ENCODE results near the gene IQSEC1.

The IQSEC1 gene

DNA sequence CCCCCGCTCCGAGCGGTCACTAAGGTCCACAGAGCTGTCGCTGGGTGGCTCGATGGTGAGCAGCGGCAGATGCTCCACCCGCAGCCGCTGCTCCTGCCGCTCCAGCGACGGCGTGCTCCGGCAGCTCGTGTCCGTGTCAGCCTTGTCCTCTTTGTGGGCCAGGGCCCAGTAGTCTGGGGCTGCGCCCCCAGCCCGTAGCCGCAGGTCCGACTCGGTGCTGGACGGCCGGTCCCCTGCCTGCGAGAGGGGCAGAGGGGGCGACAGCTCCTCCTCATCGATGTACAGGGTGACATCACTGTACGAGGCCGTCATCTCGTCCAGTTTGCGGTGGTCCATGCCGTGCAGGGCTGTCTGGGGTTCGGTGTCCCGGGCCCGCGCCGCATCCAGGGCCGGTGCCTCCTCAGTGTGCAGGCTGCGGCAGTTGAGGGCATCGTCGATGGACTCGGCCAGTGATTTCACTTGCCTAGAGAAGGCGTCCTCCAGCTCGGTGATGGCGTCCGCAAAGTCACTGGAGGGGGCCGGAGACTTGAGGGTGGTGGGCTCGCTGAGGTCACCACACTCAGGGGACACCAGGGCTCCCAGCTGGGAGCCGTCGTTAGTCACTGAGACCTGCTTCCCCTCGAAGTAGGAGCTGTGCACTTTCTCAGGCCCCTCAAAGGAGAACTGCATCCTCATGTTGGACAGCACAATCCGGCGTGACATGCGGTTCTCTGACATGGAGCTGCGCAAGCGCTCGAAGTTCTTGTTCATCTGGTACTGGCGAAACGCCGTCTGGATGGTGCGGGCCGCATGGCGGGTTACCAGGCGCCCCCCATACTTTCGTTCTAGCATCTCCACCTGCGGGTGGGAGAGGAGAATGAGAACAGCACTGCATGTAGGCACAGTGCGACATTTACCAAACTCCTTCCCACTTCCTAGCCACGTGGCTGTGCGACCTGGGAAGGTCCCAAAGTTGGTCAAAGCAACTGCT, 137.1 kb downstream of the IQSEC1 start:
- no peak for DNase-seq (ENCODE audit: low read depth in 2 of 2)

GRCh38 chr3:12935023-12935860, 138.0 kb downstream of the IQSEC1 start:
- DNase-seq (ENCODE audit: low read depth in 2 of 2): no peak

- DNase-seq (ENCODE audit: low read depth in 2 of 2): no peak
Observed at GRCh38 chr3:12934431-12934830, 138.8 kb downstream of the IQSEC1 start.

DNA sequence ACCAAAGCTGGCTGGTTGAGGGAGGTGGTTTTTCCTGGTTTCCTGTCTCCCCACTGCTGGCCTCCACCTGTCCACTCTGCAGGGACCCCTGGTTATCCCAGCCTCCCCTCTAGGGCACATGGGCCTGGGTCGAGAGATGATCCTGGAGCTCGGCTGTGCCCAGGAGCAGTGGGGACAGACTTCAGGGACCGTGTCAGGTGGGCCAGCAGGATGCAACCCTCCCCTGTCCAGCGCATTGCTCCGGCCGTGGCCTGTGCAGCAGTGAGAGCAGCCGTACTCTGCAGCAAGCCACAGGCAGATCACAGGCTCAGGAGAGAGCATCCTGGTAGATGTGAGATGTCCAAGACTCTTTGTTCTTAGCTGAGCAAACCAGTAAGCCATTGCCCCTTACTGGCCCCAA, 139.3 kb downstream of the IQSEC1 start:
- DNase-seq (ENCODE audit: low read depth in 2 of 2): no peak

- DNase-seq (ENCODE audit: low read depth in 2 of 2): no peak
Observed at GRCh38 chr3:12932754-12933153, 140.5 kb downstream of the IQSEC1 start.

GRCh38 chr3:12932347-12932746, 140.9 kb downstream of the IQSEC1 start:
- no peak for DNase-seq (ENCODE audit: low read depth in 2 of 2)

- DNase-seq (ENCODE audit: low read depth in 2 of 2): no peak
Observed at GRCh38 chr3:12931273-12931905, 141.8 kb downstream of the IQSEC1 start.

- DNase-seq (ENCODE audit: low read depth in 2 of 2): no peak
Observed at GRCh38 chr3:12929801-12930200, 143.4 kb downstream of the IQSEC1 start.

DNA sequence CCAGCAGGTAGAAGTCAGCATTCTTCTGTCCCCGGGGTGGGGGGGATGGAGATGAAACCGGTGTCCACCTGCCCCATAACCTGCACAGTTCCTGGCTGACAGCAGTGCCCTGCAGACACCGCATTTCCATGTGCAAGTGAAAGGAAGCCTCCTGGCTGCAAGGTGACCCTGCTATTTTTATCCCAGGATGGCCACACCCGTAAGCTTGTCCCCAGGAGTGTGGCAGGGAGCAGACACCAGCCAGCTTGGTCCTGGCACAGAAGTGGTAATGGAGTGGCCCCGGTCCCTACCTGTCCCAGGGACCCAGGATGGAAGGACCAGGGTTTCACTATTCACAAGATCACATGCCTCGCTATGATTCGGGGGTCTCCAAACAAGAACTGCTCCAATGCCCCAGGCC, 146.6 kb downstream of the IQSEC1 start:
- no peak for DNase-seq (ENCODE audit: low read depth in 2 of 2)

- no peak for DNase-seq (ENCODE audit: low read depth in 2 of 2)
Observed at GRCh38 chr3:12925648-12926047, 147.6 kb downstream of the IQSEC1 start.

DNA sequence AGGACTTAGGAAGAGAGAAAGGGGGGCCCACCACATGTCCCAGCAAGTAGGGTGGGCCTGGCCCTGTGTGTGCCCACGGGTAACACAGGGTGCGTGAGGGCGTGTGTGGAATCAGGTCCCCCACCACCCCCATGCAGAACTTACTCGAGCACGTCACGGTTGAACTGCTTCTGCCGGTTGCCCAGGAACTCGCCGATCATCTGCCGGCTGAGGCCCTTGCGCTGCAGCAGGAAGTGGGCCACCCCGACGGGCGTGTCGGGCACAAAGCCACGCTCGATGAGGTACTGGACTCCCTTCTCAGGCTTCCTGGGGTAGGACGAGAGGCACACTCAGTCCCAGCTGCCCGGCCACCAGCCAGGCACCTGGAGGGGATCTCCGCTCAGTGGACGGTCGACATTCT, 148.8 kb downstream of the IQSEC1 start:
- DNase-seq (ENCODE audit: low read depth in 2 of 2): no peak

GRCh38 chr3:12922881-12923431, 150.3 kb downstream of the IQSEC1 start:
- DNase-seq (ENCODE audit: low read depth in 2 of 2): no peak

- DNase-seq (ENCODE audit: low read depth in 2 of 2): no peak
Observed at GRCh38 chr3:12922306-12922705, 150.9 kb downstream of the IQSEC1 start.

GRCh38 chr3:12921736-12922135, 151.5 kb downstream of the IQSEC1 start:
- no peak for DNase-seq (ENCODE audit: low read depth in 2 of 2)

DNA sequence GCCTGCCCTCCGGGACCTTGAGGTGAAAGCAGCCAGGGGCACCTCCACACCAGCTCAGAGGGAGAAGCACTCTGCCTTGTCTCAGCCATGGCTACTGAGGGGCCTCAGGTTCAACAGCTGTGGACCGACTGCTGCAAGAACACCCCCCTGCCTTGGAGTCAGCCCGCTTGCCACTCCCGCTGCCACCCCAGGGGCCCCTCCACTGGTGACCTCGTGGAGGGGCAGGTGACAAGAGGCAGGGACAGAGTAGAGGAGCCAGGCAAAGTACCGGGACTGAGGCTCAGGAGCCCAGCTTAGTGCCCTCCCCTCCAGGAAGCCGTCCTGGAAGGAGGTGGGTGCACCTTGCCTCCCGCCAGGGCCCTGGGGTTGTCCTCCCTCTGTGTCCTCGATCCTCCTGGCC, 152.3 kb downstream of the IQSEC1 start:
- DNase-seq (ENCODE audit: low read depth in 2 of 2): no peak

DNA sequence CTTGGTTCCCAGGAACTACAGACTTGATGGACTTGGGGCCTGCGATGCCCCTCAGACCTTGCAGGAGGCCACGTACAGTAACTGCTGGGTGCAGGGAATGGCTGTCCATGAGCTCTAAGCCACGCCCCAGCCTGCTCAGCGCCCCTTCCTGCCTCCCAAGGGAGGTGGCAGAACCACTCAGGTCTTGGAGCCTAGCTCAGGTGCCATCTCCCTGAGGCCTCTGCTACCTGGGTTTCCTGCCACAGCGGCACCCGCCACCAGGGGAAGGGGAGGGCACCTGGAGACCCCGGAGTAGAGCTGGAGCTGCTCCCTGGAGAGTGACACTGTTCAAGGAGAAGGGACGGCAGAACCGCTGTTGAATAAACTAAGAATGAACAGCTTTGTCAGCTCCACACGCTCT, 154.0 kb downstream of the IQSEC1 start:
- DNase-seq (ENCODE audit: low read depth in 2 of 2): no peak

DNA sequence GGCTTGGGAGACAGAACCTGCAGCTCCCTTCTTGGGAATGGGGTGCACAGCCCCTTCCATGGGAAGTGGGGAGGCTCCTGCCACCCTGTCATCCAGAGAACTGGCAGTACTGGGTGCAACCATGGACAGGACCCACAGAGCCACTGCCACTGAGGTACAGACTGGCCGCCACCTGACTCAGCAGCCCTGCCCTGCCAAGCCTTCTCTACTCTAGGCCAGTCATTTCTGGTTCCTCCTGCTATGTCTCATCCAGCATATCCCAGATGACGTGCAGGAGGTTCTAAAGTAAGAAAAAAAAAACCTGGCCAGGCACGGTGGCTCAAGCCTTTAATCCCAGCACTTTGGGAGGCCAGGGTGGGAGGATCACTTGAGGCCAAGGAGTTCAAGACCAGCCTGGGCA, 155.0 kb downstream of the IQSEC1 start:
- no peak for DNase-seq (ENCODE audit: low read depth in 2 of 2)

DNA sequence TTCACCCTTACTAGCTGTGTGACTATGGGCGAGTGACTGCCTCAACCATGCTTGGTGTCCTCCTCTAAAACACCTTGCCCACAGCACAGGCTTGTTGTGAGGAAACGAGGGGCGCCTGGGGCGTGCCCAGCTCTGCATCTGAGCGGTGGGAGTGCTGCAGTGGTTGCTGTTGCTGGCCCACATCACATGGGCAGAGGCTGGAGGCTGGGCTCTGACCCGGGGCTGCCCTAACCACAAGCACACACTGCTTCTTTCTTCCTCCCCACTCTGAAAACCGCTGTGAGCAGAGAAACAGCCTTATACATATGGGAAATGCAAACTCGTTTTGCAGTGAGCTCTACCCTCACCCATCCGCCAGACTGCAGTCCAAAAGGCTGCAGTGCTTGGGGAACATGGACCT, 157.1 kb downstream of the IQSEC1 start:
- no peak for DNase-seq (ENCODE audit: low read depth in 2 of 2)

DNA sequence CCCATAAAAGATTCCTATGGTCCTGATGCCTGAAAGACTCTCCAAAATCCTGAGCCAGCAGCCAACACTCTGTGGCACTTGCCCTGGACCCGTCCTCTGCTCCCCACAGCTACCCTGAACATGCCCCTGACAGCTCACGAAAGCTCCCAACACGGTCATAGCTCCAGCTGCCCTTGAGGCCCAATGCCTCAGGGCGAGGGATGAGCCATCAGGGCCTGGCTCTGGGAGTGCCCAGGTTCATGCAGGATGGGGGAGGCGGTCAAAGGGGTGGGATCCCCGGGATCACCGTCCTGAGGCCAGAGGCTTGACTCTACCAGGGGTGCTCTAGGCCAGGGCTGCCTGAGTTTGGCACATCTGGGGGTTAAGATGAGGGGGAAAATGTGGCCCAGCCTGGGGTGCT, 159.1 kb downstream of the IQSEC1 start:
- DNase-seq (ENCODE audit: low read depth in 2 of 2): no peak

DNA sequence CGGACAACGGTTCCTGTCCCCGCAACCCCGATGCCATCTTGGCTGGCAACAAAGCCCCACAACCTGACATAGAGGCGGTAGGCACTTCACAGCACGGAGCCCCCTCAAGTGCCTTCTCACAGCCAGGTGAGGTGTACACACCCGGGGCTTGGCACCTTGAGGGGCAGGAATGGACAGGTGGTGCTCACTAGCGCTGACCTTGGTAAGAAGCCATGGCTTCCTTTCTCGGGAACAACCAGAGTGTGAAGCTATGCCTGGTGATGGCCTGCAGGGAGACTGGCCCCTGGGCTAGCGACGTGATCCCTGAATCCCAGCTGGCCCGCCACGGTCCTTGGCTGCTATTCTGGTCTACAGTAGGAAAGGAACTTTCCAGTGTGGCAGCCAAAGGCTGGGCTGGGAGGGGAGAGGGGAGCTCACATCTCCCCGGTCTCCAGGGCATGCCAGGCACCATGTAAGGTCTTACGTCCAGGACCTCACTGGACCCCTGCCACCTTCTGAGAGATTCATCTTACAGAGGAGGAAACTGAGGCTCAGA, 161.3 kb downstream of the IQSEC1 start:
- DNase-seq (ENCODE audit: low read depth in 2 of 2): no peak

DNA sequence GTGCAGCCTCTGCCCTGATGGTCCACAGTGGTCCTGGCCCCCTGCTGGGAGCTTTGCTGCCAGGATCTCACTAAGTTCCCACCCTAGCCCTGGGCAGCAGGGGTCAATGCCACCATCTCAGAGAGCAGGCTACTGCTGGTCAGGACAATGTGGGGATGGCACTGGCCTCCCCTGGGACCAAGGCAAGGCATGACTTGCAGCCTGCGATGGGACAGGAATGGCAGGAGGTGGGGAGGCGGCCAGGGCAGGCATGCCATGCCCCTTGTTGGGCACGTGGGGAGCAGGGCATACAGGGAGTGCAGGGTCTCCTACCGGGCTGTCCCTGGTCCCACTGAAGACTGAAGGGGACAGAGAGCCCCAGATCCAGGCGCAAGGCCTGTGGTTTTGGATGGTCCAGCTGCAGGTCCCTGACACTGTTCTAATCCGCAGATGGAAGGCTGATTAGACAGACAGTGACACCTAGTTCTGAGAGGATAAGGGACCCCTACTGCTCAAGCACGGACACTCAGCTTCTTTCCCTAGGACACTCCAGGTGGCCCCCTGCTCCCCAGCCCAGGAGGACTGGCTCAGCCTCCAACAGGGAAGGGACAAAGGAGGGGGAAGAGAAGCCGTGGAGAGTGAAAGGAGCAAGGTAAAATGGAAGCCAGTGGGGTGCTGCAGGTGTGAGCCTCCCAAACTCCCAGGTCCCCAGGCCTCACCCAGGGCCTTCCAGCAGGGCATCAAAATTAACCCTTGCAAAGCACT, 162.7 kb downstream of the IQSEC1 start:
- DNase-seq (ENCODE audit: low read depth in 2 of 2): no peak
